Tibial nerve (tissue), 4 donors: ENCODE results near the gene MYO3B. TPM values are rescaled to one million over a fixed set of nuclear protein-coding genes. Genes with fewer than 3 reads are reported as not detected.

Experiments used
- DNase-seq, 2 donors: peaks; one replicate each; pipeline ENCODE4 v3.0.0-alpha.2; 2019; ENCODE audit warnings: low spot score in 2 of 2
- H3K27ac ChIP-seq, 4 donors: fragments of 200-600 bp; sonication (generic) in 3 of 4; one replicate each; pipeline ENCODE4 v1.5.1; 2017 to 2019; ENCODE audit warnings: mild to moderate bottlenecking in 1 of 4
- H3K27me3 ChIP-seq, 2 donors: fragments of 200-600 bp; sonication (generic) in 1 of 2; one replicate each; pipeline versions ENCODE4 v1.5.1 to v1.6.0; 2017 to 2019
- H3K36me3 ChIP-seq, 3 donors: fragments of 200-600 bp; sonication (generic); one replicate each; pipeline ENCODE4 v1.5.1; 2018 to 2019
- H3K4me1 ChIP-seq, 4 donors: fragments of 200-600 bp; sonication (generic) in 3 of 4; one replicate each; pipeline ENCODE4 v1.5.1; 2017 to 2019
- H3K4me3 ChIP-seq, 4 donors: fragments of 200-600 bp; sonication (generic) in 3 of 4; one replicate each; pipeline ENCODE4 v1.5.1; 2017 to 2019; ENCODE audit warnings: mild to moderate bottlenecking in 1 of 4, moderate library complexity in 1 of 4
- H3K9me3 ChIP-seq, 4 donors: fragments of 200-600 bp; sonication (generic) in 3 of 4; one replicate each; pipeline ENCODE4 v1.5.1; 2017 to 2019
- EP300 ChIP-seq, 2 donors: sonication (generic); formaldehyde crosslinking; IDR thresholded peaks; one replicate each; pipeline ENCODE4 v1.6.1; 2017; ENCODE audit warnings: antibody characterized with exemption in 2 of 2, mild to moderate bottlenecking in 1 of 2
- POLR2A ChIP-seq, 2 donors: fragments of 450-650 bp; IDR thresholded peaks; one replicate each; pipeline ENCODE4 v1.6.1; 2017; ENCODE audit warnings: antibody characterized with exemption in 2 of 2, mild to moderate bottlenecking in 2 of 2, moderate library complexity in 2 of 2
- WGBS, 2 donors: methylation state at CpG; one replicate each; pipeline ENCODE4 v1.1.5; 2018; 5-methylcytosine and 5-hydroxymethylcytosine counted together
- total RNA-seq, 4 donors: library from RNA; depleted of rRNA; stranded (reverse); fragments of >200 nt; gene quantifications; one replicate each; pipeline ENCODE4 v1.1.0, GENCODE V29; 2016
- TF ChIP-seq, protein P1 (sequence below), 5 experiments: fragments of 200-600 bp in 3 of 5; fragments of 450-650 bp in 2 of 5; sonication (generic) in 3 of 5; IDR thresholded peaks; one replicate each; pipeline ENCODE4 v1.5.1; 2016 to 2019; ENCODE audit warnings: antibody characterized with exemption in 5 of 5, mild to moderate bottlenecking in 3 of 5, moderate library complexity in 2 of 5

MYO3B gene
- total RNA-seq, 4 donors from 2014 or later = 0.22 to 0.63 (median 0.39) TPM; not detected in 1

DNA sequence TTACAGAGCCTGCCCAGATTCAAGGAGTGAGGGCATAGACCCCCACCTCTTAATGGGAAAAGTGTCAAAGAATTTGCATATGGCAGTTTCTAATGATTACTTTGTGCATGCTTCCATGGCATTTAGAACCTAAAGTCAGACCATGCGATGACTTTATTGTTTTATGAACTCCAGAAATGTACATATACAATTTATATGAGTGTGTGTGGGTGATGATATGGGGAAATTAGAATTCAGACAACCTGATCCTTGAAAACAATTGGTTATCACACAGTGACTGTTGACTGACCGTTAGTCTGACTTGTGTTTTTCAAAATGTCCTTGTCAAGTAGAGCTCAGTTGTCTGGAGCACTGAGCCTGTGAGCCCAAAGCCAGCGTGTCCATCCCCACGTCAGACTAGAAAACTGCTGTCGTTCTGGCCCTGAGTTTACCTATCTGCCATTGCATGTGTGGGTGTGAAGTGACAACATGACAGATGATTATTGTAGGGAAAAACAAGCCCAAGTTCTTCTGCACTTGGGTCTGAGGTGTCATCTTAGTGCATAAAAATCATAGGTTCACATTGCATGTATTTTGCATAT lies 128.4 kb downstream of the MYO3B start:
- no peak for TF ChIP-seq EP300 (IDR thresholded peaks at IDR 0.05)
- TF ChIP-seq POLR2A (IDR thresholded peaks at IDR 0.05) = no peak
- TF ChIP-seq, protein P1, sequence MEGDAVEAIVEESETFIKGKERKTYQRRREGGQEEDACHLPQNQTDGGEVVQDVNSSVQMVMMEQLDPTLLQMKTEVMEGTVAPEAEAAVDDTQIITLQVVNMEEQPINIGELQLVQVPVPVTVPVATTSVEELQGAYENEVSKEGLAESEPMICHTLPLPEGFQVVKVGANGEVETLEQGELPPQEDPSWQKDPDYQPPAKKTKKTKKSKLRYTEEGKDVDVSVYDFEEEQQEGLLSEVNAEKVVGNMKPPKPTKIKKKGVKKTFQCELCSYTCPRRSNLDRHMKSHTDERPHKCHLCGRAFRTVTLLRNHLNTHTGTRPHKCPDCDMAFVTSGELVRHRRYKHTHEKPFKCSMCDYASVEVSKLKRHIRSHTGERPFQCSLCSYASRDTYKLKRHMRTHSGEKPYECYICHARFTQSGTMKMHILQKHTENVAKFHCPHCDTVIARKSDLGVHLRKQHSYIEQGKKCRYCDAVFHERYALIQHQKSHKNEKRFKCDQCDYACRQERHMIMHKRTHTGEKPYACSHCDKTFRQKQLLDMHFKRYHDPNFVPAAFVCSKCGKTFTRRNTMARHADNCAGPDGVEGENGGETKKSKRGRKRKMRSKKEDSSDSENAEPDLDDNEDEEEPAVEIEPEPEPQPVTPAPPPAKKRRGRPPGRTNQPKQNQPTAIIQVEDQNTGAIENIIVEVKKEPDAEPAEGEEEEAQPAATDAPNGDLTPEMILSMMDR (IDR thresholded peaks at IDR 0.05) = no peak
- H3K4me1 ChIP-seq = no peaks in the 10 kb centered on the region
- WGBS, 2 donors = 78 to 85% methylated on average over 5 of the region's 5 CpGs
- H3K4me3 ChIP-seq = no peak overlapping the region
- H3K36me3 ChIP-seq = no peaks in the 10 kb centered on the region
- H3K27ac ChIP-seq = no peak overlapping the region
- no peak for DNase-seq
- no peaks in the 10 kb centered on the region for H3K9me3 ChIP-seq
- no peaks in the 10 kb centered on the region for H3K27me3 ChIP-seq

- Histone ChIP-seq H3K4me1 (no peaks in the 10 kb centered on the region), H3K9me3 (no peaks in the 10 kb centered on the region), H3K27ac (no peak overlapping the region), H3K4me3 (no peak overlapping the region), H3K27me3 (no peaks in the 10 kb centered on the region), H3K36me3 (no peaks in the 10 kb centered on the region)
- DNase-seq = no peak
- 85 to 89% methylated on average over 2 of the region's 2 CpGs for WGBS, 2 donors
- TF ChIP-seq, protein P1 (IDR thresholded peaks at IDR 0.05) = no peak
- no peak for TF ChIP-seq POLR2A (IDR thresholded peaks at IDR 0.05)
- TF ChIP-seq EP300 (IDR thresholded peaks at IDR 0.05) = no peak
Observed at GRCh38 chr2:170307052-170307451, 129.1 kb downstream of the MYO3B start.

GRCh38 chr2:170307555-170308351 lies 129.8 kb downstream of the MYO3B start:
- TF ChIP-seq, protein P1 (IDR thresholded peaks at IDR 0.05) = no peak
- no peak for TF ChIP-seq POLR2A (IDR thresholded peaks at IDR 0.05)
- no peak for TF ChIP-seq EP300 (IDR thresholded peaks at IDR 0.05)
- DNase-seq = no peak
- Histone ChIP-seq H3K27me3 (no peaks in the 10 kb centered on the region), H3K27ac (no peak overlapping the region), H3K4me3 (no peak overlapping the region), H3K4me1 (no peaks in the 10 kb centered on the region), H3K9me3 (no peaks in the 10 kb centered on the region), H3K36me3 (no peaks in the 10 kb centered on the region)
- 48 to 53% methylated on average over 4 of the region's 4 CpGs for WGBS, 2 donors

GRCh38 chr2:170310876-170311502 lies 133.0 kb downstream of the MYO3B start:
- WGBS, 2 donors = 52 to 67% methylated on average over 5 of the region's 5 CpGs
- no peak overlapping the region for H3K27ac ChIP-seq
- TF ChIP-seq EP300 (IDR thresholded peaks at IDR 0.05) (no peak), POLR2A (IDR thresholded peaks at IDR 0.05) (no peak)
- TF ChIP-seq, protein P1 (IDR thresholded peaks at IDR 0.05) = no peak
- H3K27me3 ChIP-seq = no peaks in the 10 kb centered on the region
- no peak for DNase-seq
- H3K9me3 ChIP-seq = no peaks in the 10 kb centered on the region
- H3K4me3 ChIP-seq = no peak overlapping the region
- no peaks in the 10 kb centered on the region for H3K36me3 ChIP-seq
- no peaks in the 10 kb centered on the region for H3K4me1 ChIP-seq
